ENCODE measurements around the gene SIGLEC7. TPM values are rescaled to one million over a fixed set of nuclear protein-coding genes. Genes with fewer than 3 reads are reported as not detected.

The SIGLEC7 gene
- total RNA-seq, 1 donor from 2014 or later = not detected

GRCh38 chr19:51097166-51097738, 44.8 kb upstream of the SIGLEC7 start:
- FAIRE-seq (peak; percentile 92), DNase-seq (ENCODE audit: low read depth) (peak; percentile 90)
- Histone ChIP-seq H3K36me3 (ENCODE audit: control insufficient read depth, insufficient read depth, low read length) (peaks cover 5% of the 10 kb centered on the region), H3K4me3 (ENCODE audit: low read depth, low read length) (no peak overlapping the region), H3K27me3 (ENCODE audit: control insufficient read depth, insufficient read depth, low read length) (no peaks in the 10 kb centered on the region)
- TF ChIP-seq, protein P1, sequence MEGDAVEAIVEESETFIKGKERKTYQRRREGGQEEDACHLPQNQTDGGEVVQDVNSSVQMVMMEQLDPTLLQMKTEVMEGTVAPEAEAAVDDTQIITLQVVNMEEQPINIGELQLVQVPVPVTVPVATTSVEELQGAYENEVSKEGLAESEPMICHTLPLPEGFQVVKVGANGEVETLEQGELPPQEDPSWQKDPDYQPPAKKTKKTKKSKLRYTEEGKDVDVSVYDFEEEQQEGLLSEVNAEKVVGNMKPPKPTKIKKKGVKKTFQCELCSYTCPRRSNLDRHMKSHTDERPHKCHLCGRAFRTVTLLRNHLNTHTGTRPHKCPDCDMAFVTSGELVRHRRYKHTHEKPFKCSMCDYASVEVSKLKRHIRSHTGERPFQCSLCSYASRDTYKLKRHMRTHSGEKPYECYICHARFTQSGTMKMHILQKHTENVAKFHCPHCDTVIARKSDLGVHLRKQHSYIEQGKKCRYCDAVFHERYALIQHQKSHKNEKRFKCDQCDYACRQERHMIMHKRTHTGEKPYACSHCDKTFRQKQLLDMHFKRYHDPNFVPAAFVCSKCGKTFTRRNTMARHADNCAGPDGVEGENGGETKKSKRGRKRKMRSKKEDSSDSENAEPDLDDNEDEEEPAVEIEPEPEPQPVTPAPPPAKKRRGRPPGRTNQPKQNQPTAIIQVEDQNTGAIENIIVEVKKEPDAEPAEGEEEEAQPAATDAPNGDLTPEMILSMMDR (IDR thresholded peaks at IDR 0.05; ENCODE audit: insufficient read depth, low read length, severe bottlenecking) = peak; percentile 88

DNA sequence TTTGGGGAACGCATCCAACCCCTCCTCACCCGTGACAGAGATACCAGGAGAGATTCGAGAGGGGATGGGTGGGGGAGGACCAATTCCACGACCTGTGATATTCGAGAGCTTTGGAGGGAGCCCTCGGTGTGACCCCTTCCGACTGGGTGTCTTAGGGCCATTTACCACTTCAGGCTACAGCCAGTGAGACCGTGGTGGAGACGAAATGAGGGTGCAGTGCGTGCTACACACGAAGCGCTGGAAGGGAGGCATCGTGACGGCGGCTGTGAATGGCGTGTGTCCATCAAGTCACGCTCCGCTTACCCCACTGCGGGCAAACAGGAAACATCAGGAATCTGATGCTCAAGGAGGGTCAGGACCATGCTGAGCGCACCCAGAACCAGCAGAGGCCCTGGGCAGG, 44.3 kb upstream of the SIGLEC7 start:
- FAIRE-seq (no peak), DNase-seq (ENCODE audit: low read depth) (no peak)
- Histone ChIP-seq H3K27me3 (ENCODE audit: control insufficient read depth, insufficient read depth, low read length) (no peaks in the 10 kb centered on the region), H3K4me3 (ENCODE audit: low read depth, low read length) (no peak overlapping the region), H3K36me3 (ENCODE audit: control insufficient read depth, insufficient read depth, low read length) (peaks cover 7% of the 10 kb centered on the region)
- TF ChIP-seq, protein P1 (IDR thresholded peaks at IDR 0.05; ENCODE audit: insufficient read depth, low read length, severe bottlenecking) = no peak

DNA sequence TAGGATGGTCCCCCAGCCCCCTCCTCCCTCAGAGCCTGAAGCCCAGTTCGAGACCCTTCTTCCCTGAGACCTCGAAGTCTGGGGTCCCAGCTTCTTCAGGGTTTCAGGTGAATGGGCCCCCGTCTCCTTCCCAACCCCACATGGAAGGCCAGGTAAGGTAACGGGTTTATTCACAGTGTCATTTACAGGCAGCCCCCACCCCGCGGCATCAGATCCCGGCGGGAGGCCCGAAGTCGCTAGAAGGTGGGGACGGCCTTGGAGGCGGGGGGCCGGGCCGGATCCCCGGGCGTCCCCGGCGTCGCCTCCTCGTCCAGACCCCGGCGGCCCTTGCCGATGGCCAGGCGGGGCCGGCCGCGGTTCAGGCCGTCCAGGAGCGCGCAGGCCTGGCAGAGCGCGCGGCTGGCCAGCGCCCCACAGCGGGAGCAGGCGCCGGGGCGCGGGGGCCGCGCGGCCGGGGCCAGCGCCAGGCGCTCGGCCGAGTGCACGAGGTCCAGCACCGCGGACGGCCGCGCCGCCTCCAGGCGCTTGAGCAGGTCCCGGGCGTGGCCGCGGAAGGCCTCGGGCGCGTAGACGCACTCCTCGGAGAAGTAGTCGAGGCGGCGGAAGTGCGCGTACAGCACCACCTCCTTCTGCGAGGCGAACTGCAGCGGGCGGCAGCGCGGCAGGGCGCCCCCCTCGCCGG, 43.6 kb upstream of the SIGLEC7 start:
- H3K4me3 ChIP-seq (ENCODE audit: low read depth, low read length) = no peak overlapping the region
- FAIRE-seq (no peak), DNase-seq (ENCODE audit: low read depth) (no peak)
- peaks cover 7% of the 10 kb centered on the region for H3K36me3 ChIP-seq (ENCODE audit: control insufficient read depth, insufficient read depth, low read length)
- H3K27me3 ChIP-seq (ENCODE audit: control insufficient read depth, insufficient read depth, low read length) = no peaks in the 10 kb centered on the region
- TF ChIP-seq, protein P1 (IDR thresholded peaks at IDR 0.05; ENCODE audit: insufficient read depth, low read length, severe bottlenecking) = no peak

DNA sequence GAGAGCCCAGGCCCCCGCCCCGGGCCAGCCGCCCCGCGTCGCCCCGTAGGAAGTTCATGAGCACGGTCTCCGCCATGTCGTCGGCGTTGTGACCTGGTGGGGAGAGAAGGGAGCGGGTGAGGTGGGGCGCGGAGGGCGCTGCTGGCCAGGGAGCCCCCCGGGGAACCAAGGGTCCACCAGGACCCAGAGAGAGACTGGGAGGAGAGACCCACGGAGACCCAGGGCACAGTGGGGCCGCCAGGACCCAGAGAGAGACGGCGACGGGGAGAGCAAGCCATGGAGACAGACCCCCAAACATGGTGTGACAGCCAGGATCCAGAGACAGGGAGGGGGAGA, 43.1 kb upstream of the SIGLEC7 start:
- FAIRE-seq = no peak
- no peak for DNase-seq (ENCODE audit: low read depth)
- Histone ChIP-seq H3K4me3 (ENCODE audit: low read depth, low read length) (no peak overlapping the region), H3K36me3 (ENCODE audit: control insufficient read depth, insufficient read depth, low read length) (peaks cover 11% of the 10 kb centered on the region), H3K27me3 (ENCODE audit: control insufficient read depth, insufficient read depth, low read length) (no peaks in the 10 kb centered on the region)
- TF ChIP-seq, protein P1 (IDR thresholded peaks at IDR 0.05; ENCODE audit: insufficient read depth, low read length, severe bottlenecking) = no peak

GRCh38 chr19:51100601-51101000, 41.5 kb upstream of the SIGLEC7 start:
- Histone ChIP-seq H3K4me3 (ENCODE audit: low read depth, low read length) (no peak overlapping the region), H3K27me3 (ENCODE audit: control insufficient read depth, insufficient read depth, low read length) (no peaks in the 10 kb centered on the region), H3K36me3 (ENCODE audit: control insufficient read depth, insufficient read depth, low read length) (peaks cover 16% of the 10 kb centered on the region)
- no peak for FAIRE-seq
- no peak for DNase-seq (ENCODE audit: low read depth)
- TF ChIP-seq, protein P1 (IDR thresholded peaks at IDR 0.05; ENCODE audit: insufficient read depth, low read length, severe bottlenecking) = no peak

All from bronchial epithelial cell (primary cell).